ENCODE data around the gene USP44.

- TF ChIP-seq CTCF (conservative IDR thresholded peaks at IDR 0.05; ENCODE audit: low read depth, low read length) (no peak), EZH2phosphoT487 (IDR thresholded peaks at IDR 0.05; ENCODE audit: borderline replicate concordance, low read length) (no peak)
Observed at GRCh38 chr12:95551913-95552516, 739 bp upstream of the USP44 start.

Data from PC-3 (cell line).